ENCODE measurements around the gene UCHL5.
A peak's percentile ranks its signal among the peaks of the same experiment; 100 is the strongest.

Gene UCHL5

DNA sequence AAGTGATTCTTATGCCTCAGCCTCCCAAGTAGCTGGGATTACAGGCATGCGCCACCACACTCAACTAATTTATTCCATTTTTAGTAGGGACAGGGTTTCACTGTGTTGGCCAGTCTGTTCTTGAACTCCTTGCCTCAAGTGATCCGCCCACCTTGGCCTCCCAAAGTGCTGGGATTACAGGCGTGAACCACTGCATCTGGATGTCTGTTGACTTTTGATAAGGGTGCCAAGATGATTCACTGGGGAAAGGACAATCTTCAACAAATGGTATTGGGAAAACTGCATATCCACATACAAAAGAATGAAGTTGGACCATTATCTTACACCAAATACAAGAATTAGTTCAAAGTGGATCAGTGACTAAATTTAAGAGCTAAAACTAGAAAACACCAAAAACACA is 20.0 kb upstream of the UCHL5 start:
- no peak for TF ChIP-seq CTCF (IDR thresholded peaks at IDR 0.05; ENCODE audit: insufficient read depth, low read depth, low read length, missing control alignments)
- DNase-seq (ENCODE audit: low read depth) = no peak
- H3K4me3 ChIP-seq (ENCODE audit: low read depth, low read length) = no peak overlapping the region

- no peak for TF ChIP-seq CTCF (IDR thresholded peaks at IDR 0.05; ENCODE audit: insufficient read depth, low read depth, low read length, missing control alignments)
- H3K4me3 ChIP-seq (ENCODE audit: low read depth, low read length) = no peak overlapping the region
- no peak for DNase-seq (ENCODE audit: low read depth)
Measured at GRCh38 chr1:193077991-193078390, 18.8 kb upstream of the UCHL5 start.

DNA sequence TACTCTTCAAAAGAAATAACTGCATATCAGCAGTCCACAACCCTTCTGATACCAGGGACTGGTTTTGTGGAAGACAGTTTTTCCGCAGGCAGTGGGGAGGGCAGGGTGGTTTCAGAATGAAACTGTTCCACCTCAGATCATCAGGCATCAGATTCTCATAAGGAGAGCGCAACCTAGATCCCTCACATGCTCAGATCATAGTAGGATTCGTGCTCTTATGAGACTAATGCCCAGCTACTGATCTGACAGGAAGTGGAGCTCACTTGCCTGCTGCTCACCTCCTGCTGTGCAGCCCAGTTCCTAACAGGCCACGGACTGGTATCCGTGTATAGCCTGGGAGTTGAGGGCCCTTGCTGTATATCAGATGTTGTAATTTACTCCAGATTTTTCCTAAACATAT is 11.8 kb upstream of the UCHL5 start:
- DNase-seq (ENCODE audit: low read depth) = peak; percentile 59
- no peak for TF ChIP-seq CTCF (IDR thresholded peaks at IDR 0.05; ENCODE audit: insufficient read depth, low read depth, low read length, missing control alignments)
- peak overlapping the region; percentile 21; the same call in 1 of the 2 replicates for H3K4me3 ChIP-seq (ENCODE audit: low read depth, low read length)

GRCh38 chr1:193070386-193070753 is 11.2 kb upstream of the UCHL5 start:
- peak overlapping the region; percentile 21; the same call in 1 of the 2 replicates for H3K4me3 ChIP-seq (ENCODE audit: low read depth, low read length)
- peak; percentile 65 for DNase-seq (ENCODE audit: low read depth)
- no peak for TF ChIP-seq CTCF (IDR thresholded peaks at IDR 0.05; ENCODE audit: insufficient read depth, low read depth, low read length, missing control alignments)

DNA sequence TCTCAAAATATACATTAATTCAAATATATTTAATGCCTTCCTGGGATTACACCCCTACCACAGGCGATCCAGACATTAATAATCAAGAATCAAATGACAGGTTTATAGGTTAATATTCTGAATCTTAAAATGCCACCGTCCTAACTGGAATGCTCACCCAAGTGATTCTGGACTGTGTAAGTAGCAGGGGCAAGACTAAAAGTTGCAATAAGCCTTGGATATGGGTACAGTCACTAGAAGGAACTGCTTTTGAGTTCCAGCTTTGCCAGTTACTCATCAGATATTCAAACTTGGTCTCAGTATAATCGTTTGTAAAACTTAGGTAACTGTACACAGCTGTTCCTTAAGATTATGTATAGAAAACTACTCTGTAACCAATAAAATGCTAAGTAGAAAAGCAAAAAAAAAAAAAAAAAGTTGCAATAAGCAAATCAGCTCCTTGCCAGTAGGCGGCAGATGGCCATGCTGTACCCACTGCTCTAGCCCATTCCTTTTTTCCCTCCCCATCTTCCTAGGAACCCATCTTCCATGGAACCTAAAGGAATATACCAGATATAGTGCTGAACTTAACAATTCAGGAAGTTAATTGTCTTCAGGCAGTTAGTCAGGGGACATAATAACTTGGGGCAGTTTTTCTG is 10.7 kb upstream of the UCHL5 start:
- H3K4me3 ChIP-seq (ENCODE audit: low read depth, low read length) = no peak overlapping the region
- DNase-seq (ENCODE audit: low read depth) = peak; percentile 28
- TF ChIP-seq CTCF (IDR thresholded peaks at IDR 0.05; ENCODE audit: insufficient read depth, low read depth, low read length, missing control alignments) = peak; percentile 49

DNA sequence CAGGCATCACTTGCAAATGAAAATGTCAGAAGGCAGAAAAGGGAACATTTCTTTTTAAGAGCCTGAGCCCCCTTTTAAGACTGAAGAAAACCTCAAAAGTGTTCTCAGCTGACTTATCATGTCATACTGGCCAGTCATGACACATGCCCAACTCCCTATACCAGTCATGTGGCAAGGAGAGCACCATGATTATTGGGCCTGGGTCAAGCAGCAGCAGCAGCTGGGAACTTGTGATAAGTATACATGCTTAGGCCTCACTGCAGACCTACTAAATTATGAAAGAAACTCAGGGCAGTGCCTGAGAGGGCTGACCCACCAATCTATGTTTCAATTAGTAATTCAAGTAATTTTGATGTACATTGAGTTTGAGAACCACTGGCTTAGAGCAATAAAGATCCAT is 8.9 kb upstream of the UCHL5 start:
- peak; percentile 27 for DNase-seq (ENCODE audit: low read depth)
- TF ChIP-seq CTCF (IDR thresholded peaks at IDR 0.05; ENCODE audit: insufficient read depth, low read depth, low read length, missing control alignments) = no peak
- H3K4me3 ChIP-seq (ENCODE audit: low read depth, low read length) = no peak overlapping the region

GRCh38 chr1:193066606-193067005 is 7.4 kb upstream of the UCHL5 start:
- H3K4me3 ChIP-seq (ENCODE audit: low read depth, low read length) = peak overlapping the region; percentile 53
- DNase-seq (ENCODE audit: low read depth) = peak; percentile 39
- TF ChIP-seq CTCF (IDR thresholded peaks at IDR 0.05; ENCODE audit: insufficient read depth, low read depth, low read length, missing control alignments) = no peak

Data from GM12865 (cell line).